Measurements from ENCODE around the gene CNDP1. TPM values are rescaled to one million over a fixed set of nuclear protein-coding genes. Genes with fewer than 3 reads are reported as not detected.

The CNDP1 gene
- total and polyA plus RNA-seq, 2 donors (not counting 1 experiment from before 2014, with no cell fraction given), result 0.19 to 0.57 TPM

- Histone ChIP-seq H3K9ac (ENCODE audit: low read length) (no peak overlapping the region), H3K27me3 (replicated peaks in 1 of 4; ENCODE audit: control extremely low read depth in 1 of 4, control insufficient read depth in 3 of 4, insufficient read depth in 4 of 4, low read length in 3 of 4) (peaks cover 0 to 6% (median 0%) of the 10 kb centered on the region in 4 experiments), H2AFZ (ENCODE audit: insufficient read depth, low read depth, low read length, poor library complexity, severe bottlenecking) (no peak overlapping the region), H4K20me1 (ENCODE audit: control insufficient read depth, insufficient read depth, low read length, poor library complexity, severe bottlenecking) (no peaks in the 10 kb centered on the region), H3K4me2 (replicated peaks; ENCODE audit: low read depth, low read length, poor library complexity, severe bottlenecking) (no peak overlapping the region), H3K4me1 (ENCODE audit: control insufficient read depth in 2 of 2, insufficient read depth in 2 of 2, low read length in 2 of 2) (no peaks in the 10 kb centered on the region), H3K9me3 (ENCODE audit: control extremely low read depth in 1 of 3, control insufficient read depth in 2 of 3, insufficient read depth in 1 of 3, low read length in 2 of 3) (peaks cover 1 to 8% (median 3%) of the 10 kb centered on the region in 3 donors), H3K27ac (ENCODE audit: low read length in 2 of 2) (no peak overlapping the region), H3K4me3 (ENCODE audit: control extremely low read depth in 1 of 5, extremely low read depth in 1 of 5, insufficient read depth in 1 of 5, low read depth in 2 of 5, low read length in 4 of 5) (no peak overlapping the region), H3K36me3 (replicated peaks in 1 of 2; ENCODE audit: control extremely low read depth in 1 of 2, control insufficient read depth in 1 of 2, extremely low read depth in 1 of 2, insufficient read depth in 2 of 2, low read length in 1 of 2) (no peaks in the 10 kb centered on the region), H3K79me2 (ENCODE audit: control insufficient read depth, insufficient read depth, low read length) (no peaks in the 10 kb centered on the region)
- H3K4me3 Mint-ChIP-seq, result no peak overlapping the region
- H3K27ac Mint-ChIP-seq, result no peak overlapping the region
- peaks cover 13% of the 10 kb centered on the region for H3K27me3 Mint-ChIP-seq
- H3K4me1 Mint-ChIP-seq, result peaks cover 4% of the 10 kb centered on the region
- POLR2A ChIA-PET, result no interaction called here
- WGBS (ENCODE audit: insufficient coverage), result 100% methylated on average over 3 of the region's 4 CpGs
- intact Hi-C loops (cut with micrococcal nuclease), result no loop called here
- CTCF ChIA-PET, result interaction anchor here (0.7 to 1.6 kb wide), 2 partner anchors 18 to 682 kb away, joined by 3 to 10 read pairs; no protein-coding TSS in a partner anchor
- ATAC-seq (ENCODE audit: low read depth), result no peak
- DNase-seq, result no peak
- TF ChIP-seq EZH2 (IDR thresholded peaks at IDR 0.05; ENCODE audit: borderline replicate concordance, insufficient read depth, low read depth, low read length, poor library complexity, severe bottlenecking) (no peak), CTCF (IDR thresholded peaks at IDR 0.05) (no peak)
- peaks cover 7% of the 10 kb centered on the region for H3K9me3 Mint-ChIP-seq (ENCODE audit: insufficient read depth)
These were observed 35.1 kb downstream of the CNDP1 start for GRCh38 chr18:74569401-74569800.

GRCh38 chr18:74570266-74570665, 36.0 kb downstream of the CNDP1 start:
- Histone ChIP-seq H4K20me1 (ENCODE audit: control insufficient read depth, insufficient read depth, low read length, poor library complexity, severe bottlenecking) (no peaks in the 10 kb centered on the region), H3K9ac (ENCODE audit: low read length) (no peak overlapping the region), H3K79me2 (ENCODE audit: control insufficient read depth, insufficient read depth, low read length) (no peaks in the 10 kb centered on the region), H3K4me1 (ENCODE audit: control insufficient read depth in 2 of 2, insufficient read depth in 2 of 2, low read length in 2 of 2) (no peaks in the 10 kb centered on the region), H3K9me3 (ENCODE audit: control extremely low read depth in 1 of 3, control insufficient read depth in 2 of 3, insufficient read depth in 1 of 3, low read length in 2 of 3) (peaks cover 0 to 8% (median 3%) of the 10 kb centered on the region in 3 donors), H3K4me2 (replicated peaks; ENCODE audit: low read depth, low read length, poor library complexity, severe bottlenecking) (no peak overlapping the region), H3K36me3 (replicated peaks in 1 of 2; ENCODE audit: control extremely low read depth in 1 of 2, control insufficient read depth in 1 of 2, extremely low read depth in 1 of 2, insufficient read depth in 2 of 2, low read length in 1 of 2) (no peaks in the 10 kb centered on the region), H3K27ac (ENCODE audit: low read length in 2 of 2) (no peak overlapping the region), H3K4me3 (ENCODE audit: control extremely low read depth in 1 of 5, extremely low read depth in 1 of 5, insufficient read depth in 1 of 5, low read depth in 2 of 5, low read length in 4 of 5) (no peak overlapping the region), H2AFZ (ENCODE audit: insufficient read depth, low read depth, low read length, poor library complexity, severe bottlenecking) (no peak overlapping the region), H3K27me3 (replicated peaks in 1 of 4; ENCODE audit: control extremely low read depth in 1 of 4, control insufficient read depth in 3 of 4, insufficient read depth in 4 of 4, low read length in 3 of 4) (peaks cover 0 to 6% (median 0%) of the 10 kb centered on the region in 4 experiments)
- CTCF ChIA-PET, result interaction anchor here (1.1 kb wide), 1 partner anchor 18 kb away, joined by 4 read pairs; no protein-coding TSS in a partner anchor
- DNase-seq, result no peak
- POLR2A ChIA-PET, result no interaction called here
- H3K9me3 Mint-ChIP-seq (ENCODE audit: insufficient read depth), result peaks cover 7% of the 10 kb centered on the region
- ATAC-seq (ENCODE audit: low read depth), result no peak
- peaks cover 13% of the 10 kb centered on the region for H3K27me3 Mint-ChIP-seq
- no peak overlapping the region for H3K4me3 Mint-ChIP-seq
- no peak overlapping the region for H3K27ac Mint-ChIP-seq
- intact Hi-C loops (cut with micrococcal nuclease), result no loop called here
- WGBS (ENCODE audit: insufficient coverage), result 75% methylated on average over 4 of the region's 4 CpGs
- peaks cover 4% of the 10 kb centered on the region for H3K4me1 Mint-ChIP-seq
- TF ChIP-seq CTCF (IDR thresholded peaks at IDR 0.05) (no peak), EZH2 (IDR thresholded peaks at IDR 0.05; ENCODE audit: borderline replicate concordance, insufficient read depth, low read depth, low read length, poor library complexity, severe bottlenecking) (no peak)

Data from B cell (primary cell).